Loucy (cell line): ENCODE measurements around the gene PHTF1.

ENCODE experiments used
- H2AFZ ChIP-seq: fragments of 200-600 bp; sonication (generic); 2 replicates; pipeline ENCODE4 v1.6.0; 2016; ENCODE audit warnings: antibody characterized with exemption, mild to moderate bottlenecking, low read length, moderate library complexity
- H3F3A ChIP-seq: fragments of 200-600 bp; 2 replicates; pipeline ENCODE4 v1.6.0; 2016; ENCODE audit warnings: antibody characterized with exemption, low read depth, mild to moderate bottlenecking
- H3K27me3 ChIP-seq: fragments of 200-600 bp; sonication (generic); 2 replicates; pipeline ENCODE4 v1.6.1; 2014; ENCODE audit warnings: low read length, mild to moderate bottlenecking; ENCODE audit not compliant: insufficient read depth, poor library complexity, severe bottlenecking
- H3K36me3 ChIP-seq: fragments of 200-600 bp; sonication (generic); 2 replicates; pipeline ENCODE4 v1.6.1; 2016; ENCODE audit warnings: low read length; ENCODE audit not compliant: insufficient read depth
- H3K4me1 ChIP-seq: fragments of 200-600 bp; sonication (generic); 2 replicates; pipeline ENCODE4 v1.5.1; 2014; ENCODE audit warnings: low read length, mild to moderate bottlenecking; ENCODE audit not compliant: insufficient read depth, poor library complexity, severe bottlenecking
- H3K4me2 ChIP-seq: fragments of 200-600 bp; sonication (generic); 2 replicates; pipeline ENCODE4 v1.6.0; 2014; ENCODE audit warnings: antibody characterized with exemption, low read length, low read depth, mild to moderate bottlenecking; ENCODE audit not compliant: poor library complexity, severe bottlenecking
- H3K4me3 ChIP-seq: fragments of 200-600 bp; sonication (generic); 2 replicates; pipeline ENCODE4 v1.5.1; 2014; ENCODE audit warnings: low read length, mild to moderate bottlenecking, mixed read lengths; ENCODE audit not compliant: poor library complexity, severe bottlenecking
- H3K79me2 ChIP-seq: fragments of 200-600 bp; sonication (generic); 2 replicates; pipeline ENCODE4 v1.6.1; 2014; ENCODE audit warnings: low read length; ENCODE audit not compliant: insufficient read depth
- H3K9ac ChIP-seq: fragments of 200-600 bp; sonication (generic); 2 replicates; pipeline ENCODE4 v1.6.0; 2014; ENCODE audit warnings: mild to moderate bottlenecking, low read depth, low read length, moderate library complexity; ENCODE audit not compliant: poor library complexity, severe bottlenecking
- H3K9me2 ChIP-seq: fragments of 200-600 bp; sonication (generic); replicated peaks from 2 replicates; pipeline ENCODE4 v1.6.1; 2016; ENCODE audit warnings: low read depth, low read length, mixed read lengths
- H3K9me3 ChIP-seq: fragments of 200-600 bp; sonication (generic); 2 replicates; pipeline ENCODE4 v1.6.1; 2014; ENCODE audit warnings: mild to moderate bottlenecking, antibody characterized with exemption, low read length, low read depth; ENCODE audit not compliant: insufficient read depth
- H4K20me1 ChIP-seq: fragments of 200-600 bp; sonication (generic); 2 replicates; pipeline ENCODE4 v1.6.0; 2014; ENCODE audit warnings: antibody characterized with exemption, low read length, mild to moderate bottlenecking; ENCODE audit not compliant: insufficient read depth, poor library complexity, severe bottlenecking
- CTCF ChIP-seq: fragments of 200-600 bp; sonication (generic); conservative IDR thresholded peaks from 2 replicates; pipeline ENCODE4 v1.5.1; 2014; ENCODE audit warnings: mild to moderate bottlenecking, antibody characterized with exemption, low read length
- EZH2phosphoT487 ChIP-seq: fragments of 200-600 bp; IDR thresholded peaks from 2 replicates; pipeline ENCODE4 v1.6.1; 2018; ENCODE audit warnings: antibody characterized with exemption, mild to moderate bottlenecking, moderate library complexity, borderline replicate concordance

The PHTF1 gene

GRCh38 chr1:113786069-113786468 is 26.8 kb upstream of the PHTF1 start:
- Histone ChIP-seq H3K4me2 (no peak overlapping the region), H3K4me1 (peaks cover 44% of the 10 kb centered on the region), H3K36me3 (peaks cover 18% of the 10 kb centered on the region; the same call in 1 of the 2 replicates), H3K79me2 (peaks cover 90% of the 10 kb centered on the region), H3K9me2 (no peaks in the 10 kb centered on the region), H3K4me3 (no peak overlapping the region), H2AFZ (no peak overlapping the region), H3K9ac (no peak overlapping the region), H3F3A (peaks cover 10% of the 10 kb centered on the region; the same call in 1 of the 2 replicates), H3K27me3 (no peaks in the 10 kb centered on the region), H4K20me1 (peaks cover 47% of the 10 kb centered on the region), H3K9me3 (no peaks in the 10 kb centered on the region)
- TF ChIP-seq EZH2phosphoT487 (no peak), CTCF (no peak)

GRCh38 chr1:113784104-113784779 is 25.0 kb upstream of the PHTF1 start:
- Histone ChIP-seq H2AFZ (no peak overlapping the region), H3K36me3 (peaks cover 4% of the 10 kb centered on the region; the same call in 1 of the 2 replicates), H3K27me3 (no peaks in the 10 kb centered on the region), H3K9me3 (no peaks in the 10 kb centered on the region), H4K20me1 (peaks cover 56% of the 10 kb centered on the region), H3K4me2 (peak overlapping the region; percentile 80), H3K79me2 (peaks cover 90% of the 10 kb centered on the region), H3K4me3 (peak overlapping the region; percentile 61), H3K9me2 (no peaks in the 10 kb centered on the region), H3K9ac (peak overlapping the region; percentile 13), H3F3A (peaks cover 10% of the 10 kb centered on the region; the same call in 1 of the 2 replicates), H3K4me1 (peaks cover 54% of the 10 kb centered on the region)
- TF ChIP-seq EZH2phosphoT487 (no peak), CTCF (no peak)

- Histone ChIP-seq H3F3A (peaks cover 10% of the 10 kb centered on the region; the same call in 1 of the 2 replicates), H3K36me3 (peaks cover 3% of the 10 kb centered on the region; the same call in 1 of the 2 replicates), H3K79me2 (peaks cover 90% of the 10 kb centered on the region), H3K9me3 (no peaks in the 10 kb centered on the region), H2AFZ (no peak overlapping the region), H4K20me1 (peaks cover 63% of the 10 kb centered on the region), H3K4me2 (peak overlapping the region; percentile 80), H3K27me3 (no peaks in the 10 kb centered on the region), H3K9ac (peak overlapping the region; percentile 13), H3K4me3 (peak overlapping the region; percentile 61), H3K9me2 (no peaks in the 10 kb centered on the region), H3K4me1 (peaks cover 54% of the 10 kb centered on the region)
- TF ChIP-seq EZH2phosphoT487 (no peak), CTCF (no peak)
Measured at GRCh38 chr1:113783254-113784103, 24.2 kb upstream of the PHTF1 start.
